Uterus (tissue), 2 donors: ENCODE measurements around the gene NPNT.

ENCODE experiments used
- POLR2A ChIP-seq, 2 donors: fragments of 450-650 bp; IDR thresholded peaks; one replicate each; pipeline ENCODE4 v1.6.1; 2016; ENCODE audit warnings: antibody characterized with exemption in 2 of 2, mild to moderate bottlenecking in 1 of 2, moderate library complexity in 1 of 2
- TF ChIP-seq, protein P1 (sequence below), 4 experiments: fragments of 200-600 bp in 2 of 4; fragments of 450-650 bp in 2 of 4; sonication (generic) in 2 of 4; IDR thresholded peaks; one replicate each; pipeline ENCODE4 v1.5.1; 2016 to 2019; ENCODE audit warnings: antibody characterized with exemption in 4 of 4, mild to moderate bottlenecking in 2 of 4, moderate library complexity in 1 of 4

GRCh38 chr4:105989485-105990242 is 94.4 kb downstream of the NPNT start:
- TF ChIP-seq POLR2A (IDR thresholded peaks at IDR 0.05), result no peak
- TF ChIP-seq, protein P1, sequence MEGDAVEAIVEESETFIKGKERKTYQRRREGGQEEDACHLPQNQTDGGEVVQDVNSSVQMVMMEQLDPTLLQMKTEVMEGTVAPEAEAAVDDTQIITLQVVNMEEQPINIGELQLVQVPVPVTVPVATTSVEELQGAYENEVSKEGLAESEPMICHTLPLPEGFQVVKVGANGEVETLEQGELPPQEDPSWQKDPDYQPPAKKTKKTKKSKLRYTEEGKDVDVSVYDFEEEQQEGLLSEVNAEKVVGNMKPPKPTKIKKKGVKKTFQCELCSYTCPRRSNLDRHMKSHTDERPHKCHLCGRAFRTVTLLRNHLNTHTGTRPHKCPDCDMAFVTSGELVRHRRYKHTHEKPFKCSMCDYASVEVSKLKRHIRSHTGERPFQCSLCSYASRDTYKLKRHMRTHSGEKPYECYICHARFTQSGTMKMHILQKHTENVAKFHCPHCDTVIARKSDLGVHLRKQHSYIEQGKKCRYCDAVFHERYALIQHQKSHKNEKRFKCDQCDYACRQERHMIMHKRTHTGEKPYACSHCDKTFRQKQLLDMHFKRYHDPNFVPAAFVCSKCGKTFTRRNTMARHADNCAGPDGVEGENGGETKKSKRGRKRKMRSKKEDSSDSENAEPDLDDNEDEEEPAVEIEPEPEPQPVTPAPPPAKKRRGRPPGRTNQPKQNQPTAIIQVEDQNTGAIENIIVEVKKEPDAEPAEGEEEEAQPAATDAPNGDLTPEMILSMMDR (IDR thresholded peaks at IDR 0.05), result no peak
